PFSK-1 (cell line): ENCODE results near the gene SPECC1.

ENCODE experiments used
- FOXP2 ChIP-seq: optimal IDR thresholded peaks from 2 replicates; pipeline ENCODE3; 2011; ENCODE audit warnings: borderline replicate concordance, control low read depth, inconsistent platforms; ENCODE audit not compliant: insufficient read depth; ENCODE audit errors: extremely low read length, extremely low read depth
- POLR2AphosphoS5 ChIP-seq: IDR thresholded peaks from 2 replicates; pipeline ENCODE4 v1.6.1; 2012; ENCODE audit warnings: low read depth, mild to moderate bottlenecking, control low read depth, low read length, moderate library complexity
- REST ChIP-seq, 2 experiments: IDR thresholded peaks; 2 replicates each; pipeline versions ENCODE4 v1.6.1 to v1.8.0; 2011 to 2012; ENCODE audit warnings: low read depth in 2 of 2, low read length in 2 of 2, control low read depth in 1 of 2, inconsistent platforms in 1 of 2, mild to moderate bottlenecking in 1 of 2, moderate library complexity in 1 of 2; ENCODE audit not compliant: insufficient read depth in 1 of 2
- SIN3A ChIP-seq: IDR thresholded peaks from 2 replicates; pipeline ENCODE4 v1.6.1; 2012; ENCODE audit warnings: mild to moderate bottlenecking, low read length, moderate library complexity, borderline replicate concordance; ENCODE audit not compliant: insufficient read depth
- TAF1 ChIP-seq: IDR thresholded peaks from 2 replicates; pipeline ENCODE4 v1.6.1; 2012; ENCODE audit warnings: low read length, control low read depth, borderline replicate concordance; ENCODE audit not compliant: insufficient read depth

GRCh38 chr17:20043021-20043420 lies 33.9 kb downstream of the SPECC1 start:
- TF ChIP-seq TAF1, result no peak
- TF ChIP-seq FOXP2, result no peak
- TF ChIP-seq POLR2AphosphoS5, result no peak
- no peak for TF ChIP-seq SIN3A
- no peak for TF ChIP-seq REST (IDR thresholded peaks at IDR 0.05; ENCODE audit: insufficient read depth in 1 of 2, low read depth in 2 of 2, low read length in 2 of 2)
